Measurements from ENCODE around the gene DGKI. TPM values are rescaled to one million over a fixed set of nuclear protein-coding genes. Genes with fewer than 3 reads are reported as not detected.

DGKI gene
- total and polyA plus RNA-seq, 9 of the 15 experiments (the other 6 are each of a cell fraction or from before 2014, with no cell fraction given), result 0.11 to 0.54 (median 0.15) TPM; not detected in 5

- H3K79me2 ChIP-seq (ENCODE audit: control insufficient read depth, insufficient read depth, low read length), result no peaks in the 10 kb centered on the region
- 0% methylated on average over 3 of the region's 3 CpGs for WGBS (ENCODE audit: insufficient coverage, low coverage, missing lambda C conversion rate)
- no peaks in the 10 kb centered on the region for H3K27me3 ChIP-seq (ENCODE audit: control insufficient read depth in 2 of 2, insufficient read depth in 2 of 2, low read length in 2 of 2)
- H3K9ac ChIP-seq (ENCODE audit: insufficient read depth in 1 of 2, low read depth in 2 of 2, low read length in 2 of 2), result no peak overlapping the region
- DNase-seq (ENCODE audit: extremely low read depth in 1 of 4, low spot score in 3 of 4) (no peak), FAIRE-seq (no peak), ATAC-seq (no peak)
- intact Hi-C loops (cut with micrococcal nuclease), result no loop called here
- H3K4me3 ChIP-seq, result no peak overlapping the region
- no peaks in the 10 kb centered on the region for H3K36me3 ChIP-seq (ENCODE audit: control insufficient read depth, insufficient read depth, low read length)
- in situ Hi-C loops (cut with MboI), result no loop called here
- POLR2A ChIA-PET, result interaction anchor here (0.8 kb wide), 1 partner anchor 9 kb away, joined by 3 read pairs; no protein-coding TSS in a partner anchor
- no peak overlapping the region for H2AFZ ChIP-seq (ENCODE audit: low read depth, low read length)
- H3K4me2 ChIP-seq (ENCODE audit: insufficient read depth, low read length), result no peak overlapping the region
- no peaks in the 10 kb centered on the region for H3K9me3 ChIP-seq (replicated peaks; ENCODE audit: control insufficient read depth, insufficient read depth, low read depth, low read length)
- no peaks in the 10 kb centered on the region for H3K9me1 ChIP-seq (ENCODE audit: control insufficient read depth, insufficient read depth, low read length)
- BruUV-seq (replicated peaks), result no TSS peak
- TF ChIP-seq PRMT5 (CRISPR knock-in tag; IDR thresholded peaks at IDR 0.05) (no peak), GMEB1 (CRISPR knock-in tag; IDR thresholded peaks at IDR 0.05) (no peak), TOE1 (IDR thresholded peaks at IDR 0.05; ENCODE audit: borderline replicate concordance) (no peak), TOE1 (CRISPR knock-in tag; IDR thresholded peaks at IDR 0.05; ENCODE audit: borderline replicate concordance, low read depth) (no peak), ILK (tag; IDR thresholded peaks at IDR 0.05; ENCODE audit: borderline replicate concordance, low read depth) (no peak), ZC3H8 (IDR thresholded peaks at IDR 0.05) (no peak), HDAC1 (IDR thresholded peaks at IDR 0.05) (no peak), ZNF184 (CRISPR knock-in tag; IDR thresholded peaks at IDR 0.05) (no peak), KDM4B (IDR thresholded peaks at IDR 0.05; ENCODE audit: borderline replicate concordance in 2 of 2, low read depth in 1 of 2) (no peak), POLR2AphosphoS2 (IDR thresholded peaks at IDR 0.05; ENCODE audit: low read length) (no peak), SRSF9 (IDR thresholded peaks at IDR 0.05; ENCODE audit: borderline replicate concordance, low read depth, low read length) (no peak), SETDB1 (IDR thresholded peaks at IDR 0.05; ENCODE audit: low read length) (no peak), ZBED1 (IDR thresholded peaks at IDR 0.05) (no peak), ZNF224 (CRISPR knock-in tag; IDR thresholded peaks at IDR 0.05) (no peak), EP400 (IDR thresholded peaks at IDR 0.05) (no peak), ZNF408 (CRISPR knock-in tag; IDR thresholded peaks at IDR 0.05; ENCODE audit: low read depth) (no peak), TBL1XR1 (IDR thresholded peaks at IDR 0.05; ENCODE audit: low read length in 2 of 2) (no peak)
- no peak overlapping the region for H3K27ac ChIP-seq (ENCODE audit: extremely low read depth, low read depth, low read length)
- CTCF ChIA-PET (ENCODE audit: low intra/inter-chr PET ratio), result no interaction called here
- no peaks in the 10 kb centered on the region for H3K4me1 ChIP-seq (replicated peaks in 1 of 2; ENCODE audit: control insufficient read depth in 2 of 2, insufficient read depth in 2 of 2, low read length in 2 of 2)
- no peaks in the 10 kb centered on the region for H4K20me1 ChIP-seq (replicated peaks; ENCODE audit: control insufficient read depth, insufficient read depth, low read length)
Measured at GRCh38 chr7:137585591-137585990, 261.2 kb downstream of the DGKI start.
